ENCODE data around the gene TUFT1. TPM values are rescaled to one million over a fixed set of nuclear protein-coding genes. Genes with fewer than 3 reads are reported as not detected.

Gene TUFT1
- total and polyA plus RNA-seq, 2 of the 8 experiments (the other 6 are each of a cell fraction or from before 2014, with no cell fraction given) = 7.3 to 10.4 TPM

DNA sequence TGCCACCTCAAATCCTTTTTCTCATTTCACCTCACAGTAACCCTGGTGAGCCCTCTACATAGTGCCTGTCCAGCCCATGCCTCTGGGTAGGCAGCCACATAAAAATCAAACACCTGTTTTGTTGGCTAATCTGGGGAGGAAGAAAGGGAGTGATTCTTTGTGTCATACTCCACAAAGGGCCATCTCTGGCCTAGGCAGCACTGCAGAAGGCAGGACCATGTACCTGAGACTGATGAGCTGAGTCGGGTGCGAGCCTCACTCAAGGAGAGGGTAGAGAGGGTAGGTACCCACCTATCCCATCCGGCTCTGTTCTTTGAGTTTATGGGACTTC is 7.8 kb downstream of the TUFT1 start:
- H2AK5ac ChIP-seq (ENCODE audit: low read depth, low read length) = peak overlapping the region; percentile 91

More for the DNA sequence above, 7.8 kb downstream of the TUFT1 start:
- H3K36me3 ChIP-seq (ENCODE audit: control insufficient read depth in 2 of 4, insufficient read depth in 4 of 4, low read length in 3 of 4) = no peaks in the 10 kb centered on the region
- no peak overlapping the region for H2AFZ ChIP-seq (ENCODE audit: low read length)
- H2BK15ac ChIP-seq (ENCODE audit: low read length) = peak overlapping the region; percentile 84
- FAIRE-seq = no peak
- no peaks in the 10 kb centered on the region for H3K9me3 ChIP-seq (ENCODE audit: insufficient read depth in 2 of 2, low read depth in 1 of 2, low read length in 1 of 2)
- H4K91ac ChIP-seq (replicated peaks; ENCODE audit: insufficient read length, low read length) = no peak overlapping the region
- CTCF ChIA-PET (ENCODE audit: partially characterized antibody) = interaction anchor here (1.6 kb wide), 1 partner anchor 191 kb away, joined by 4 read pairs; no protein-coding TSS in a partner anchor
- peak overlapping the region in 1 of 2 experiments; percentile 56; a peak in 2 of 4 replicates for H3K4me2 ChIP-seq (ENCODE audit: insufficient read depth in 1 of 2, low read depth in 2 of 2, low read length in 2 of 2)
- TF ChIP-seq GTF2F1 (IDR thresholded peaks at IDR 0.05; ENCODE audit: borderline replicate concordance, low read depth, low read length) = no peak
- TF ChIP-seq NRF1 (IDR thresholded peaks at IDR 0.05; ENCODE audit: low read depth, low read length) = no peak
- no peak for TF ChIP-seq FOSL1 (IDR thresholded peaks at IDR 0.05; ENCODE audit: insufficient read depth, low read depth, low read length)
- TF ChIP-seq RXRA (IDR thresholded peaks at IDR 0.05; ENCODE audit: insufficient read depth, low read depth, low read length) = no peak
- TF ChIP-seq HDAC2 (IDR thresholded peaks at IDR 0.05; ENCODE audit: borderline replicate concordance in 1 of 2, low read depth in 2 of 2, low read length in 2 of 2) = no peak
- no peak for TF ChIP-seq SUZ12 (IDR thresholded peaks at IDR 0.05; ENCODE audit: low read length)
- TF ChIP-seq, protein P1, sequence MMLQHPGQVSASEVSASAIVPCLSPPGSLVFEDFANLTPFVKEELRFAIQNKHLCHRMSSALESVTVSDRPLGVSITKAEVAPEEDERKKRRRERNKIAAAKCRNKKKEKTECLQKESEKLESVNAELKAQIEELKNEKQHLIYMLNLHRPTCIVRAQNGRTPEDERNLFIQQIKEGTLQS (IDR thresholded peaks at IDR 0.05; ENCODE audit: insufficient read depth, low read depth, low read length) = no peak
- WGBS, 2 experiments (ENCODE audit: extremely low coverage in 1 of 2, insufficient coverage in 1 of 2, insufficient read length in 1 of 2, insufficient replicate concordance in 2 of 2, low coverage in 1 of 2, low lambda C conversion rate in 2 of 2, missing lambda C conversion rate in 1 of 2) = 95% methylated on average over 3 of the region's 3 CpGs; no CpG with 5 or more reads in 1 of the 2 experiments
- DNase-seq (ENCODE audit: low read depth in 1 of 2, low spot score in 2 of 2) = no peak
- peak overlapping the region; percentile 65 for H3K27ac ChIP-seq (ENCODE audit: low read depth, low read length)
- no peaks in the 10 kb centered on the region; the same call in 1 of the 2 replicates for H3K79me1 ChIP-seq (ENCODE audit: low read depth, low read length)
- no peak overlapping the region for H3K56ac ChIP-seq (replicated peaks; ENCODE audit: insufficient read length, low read depth, low read length)
- no peak overlapping the region for H3K14ac ChIP-seq (ENCODE audit: insufficient read length)
- peaks cover 5 to 14% (median 11%) of the 10 kb centered on the region in 4 experiments for H3K4me1 ChIP-seq (replicated peaks in 1 of 4; ENCODE audit: control insufficient read depth in 3 of 4, insufficient read depth in 4 of 4, low read length in 3 of 4)
- no peak overlapping the region for H4K8ac ChIP-seq (ENCODE audit: extremely low read depth, insufficient read depth, low read length)
- H2BK20ac ChIP-seq (ENCODE audit: low read length) = no peak overlapping the region
- H3K23ac ChIP-seq (ENCODE audit: insufficient read length) = no peak overlapping the region
- no peaks in the 10 kb centered on the region for H3K23me2 ChIP-seq (ENCODE audit: low read depth, low read length)
- no peak overlapping the region for H4K5ac ChIP-seq (ENCODE audit: insufficient read length, low read depth, low read length)
- H3K4ac ChIP-seq (replicated peaks; ENCODE audit: insufficient read length, low read depth, low read length) = no peak overlapping the region
- POLR2A ChIA-PET (ENCODE audit: partially characterized antibody) = interaction anchor here (1.4 to 4.0 kb wide), 2 partner anchors 7 to 37 kb away, joined by 3 to 46 read pairs; partner anchors contain the start of genes CGN and TUFT1
- H3K4me3 ChIP-seq (ENCODE audit: extremely low read depth in 1 of 4, insufficient read depth in 2 of 4, low read depth in 3 of 4, low read length in 4 of 4) = no peak overlapping the region
- peak overlapping the region; percentile 89 for H2BK12ac ChIP-seq (ENCODE audit: low read depth, low read length)
- peaks cover 0 to 40% of the 10 kb centered on the region in 2 experiments; a peak in 2 of 4 replicates for H3K79me2 ChIP-seq (ENCODE audit: control insufficient read depth in 1 of 2, insufficient read depth in 2 of 2, low read length in 2 of 2)
- H3K9ac ChIP-seq (replicated peaks in 1 of 4; ENCODE audit: extremely low read depth in 1 of 4, low read depth in 3 of 4, low read length in 3 of 4) = no peak overlapping the region; a peak in 2 of 7 replicates
- peak overlapping the region; percentile 92 for H2BK5ac ChIP-seq (ENCODE audit: low read depth, low read length)
- no peaks in the 10 kb centered on the region for H4K20me1 ChIP-seq (replicated peaks in 1 of 2; ENCODE audit: control insufficient read depth in 1 of 2, insufficient read depth in 2 of 2, low read length in 2 of 2)
- H3K27me3 ChIP-seq (replicated peaks in 1 of 4; ENCODE audit: control insufficient read depth in 3 of 4, extremely low read depth in 1 of 4, insufficient read depth in 3 of 4, low read length in 3 of 4) = no peaks in the 10 kb centered on the region
- 0 out of 2 replicates have a peak overlapping the region, but pooled peaks have one; percentile 57 for H3K18ac ChIP-seq (ENCODE audit: extremely low read depth, low read length)
- H2BK120ac ChIP-seq (replicated peaks; ENCODE audit: low read depth, low read length) = no peak overlapping the region
